Bone marrow (tissue), 2 donors: ENCODE results near the gene SLC1A2.

ENCODE experiments used
- DNase-seq, 2 donors: peaks; one replicate each; lab custom pipeline; 2025; lab: John Stamatoyannopoulos, UW

The SLC1A2 gene

GRCh38 chr11:35303596-35304385, 115.6 kb downstream of the SLC1A2 start:
- peak in 1 of 2 donors; percentile 40 for DNase-seq

DNA sequence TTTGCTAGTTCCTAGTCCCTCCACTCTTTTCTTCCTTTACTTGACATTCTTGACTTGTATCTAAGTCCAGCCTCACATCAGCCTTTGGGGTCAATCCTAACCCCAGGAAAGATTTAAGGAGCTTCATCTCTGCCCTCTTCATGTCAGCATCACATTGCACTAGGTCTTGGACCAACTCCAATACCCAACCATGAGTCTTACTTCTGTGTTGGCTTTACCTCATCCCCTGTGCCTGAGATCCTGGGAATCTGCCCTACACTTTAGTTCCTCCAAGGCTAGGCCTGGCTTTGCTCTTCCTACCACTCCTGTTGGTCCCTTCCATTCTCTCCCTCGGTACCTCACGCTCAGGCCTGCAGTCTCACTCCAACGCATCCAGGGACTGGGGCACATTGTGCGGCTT, 117.0 kb downstream of the SLC1A2 start:
- no peak for DNase-seq

- no peak for DNase-seq
These were observed 121.0 kb downstream of the SLC1A2 start for GRCh38 chr11:35298369-35298768.

- DNase-seq = no peak
These were observed 123.6 kb downstream of the SLC1A2 start for GRCh38 chr11:35295751-35296150.

DNA sequence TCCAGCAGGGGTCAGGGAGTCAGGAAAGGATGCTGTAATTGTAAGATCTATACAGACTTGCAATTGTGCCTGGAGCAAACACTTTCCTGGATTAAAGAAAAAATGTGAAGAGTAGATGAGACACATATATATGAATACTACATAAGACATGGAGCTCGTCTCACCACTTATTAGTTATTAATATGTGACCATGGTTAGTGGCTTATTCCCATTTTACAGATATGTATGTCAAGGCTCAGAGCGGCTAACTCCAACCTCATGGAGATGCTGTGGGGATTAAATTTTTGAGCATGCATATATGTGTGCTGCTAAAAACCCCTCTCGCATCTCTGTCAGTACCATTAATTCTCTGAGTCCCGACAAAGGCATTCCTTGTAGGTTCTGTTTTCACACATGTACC, 125.7 kb downstream of the SLC1A2 start:
- DNase-seq = no peak

DNA sequence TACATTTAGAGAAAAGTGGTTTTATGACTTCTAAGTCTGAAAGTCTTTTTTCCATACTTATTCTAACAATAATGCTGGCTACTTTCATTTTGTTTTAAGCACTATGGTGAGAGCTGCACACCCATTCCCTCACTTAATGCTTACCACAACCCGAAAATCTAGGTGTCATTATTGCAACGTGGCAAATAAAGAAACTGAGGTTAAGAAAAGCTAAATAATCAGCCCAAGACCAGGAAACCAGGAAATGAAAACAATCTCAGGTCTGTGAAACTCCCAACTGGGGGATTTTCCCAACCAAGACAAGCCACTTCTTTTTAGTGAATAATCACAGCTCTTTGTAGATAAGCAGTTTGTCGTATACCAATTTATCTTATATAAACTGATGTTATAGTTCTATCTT, 126.3 kb downstream of the SLC1A2 start:
- no peak for DNase-seq

DNA sequence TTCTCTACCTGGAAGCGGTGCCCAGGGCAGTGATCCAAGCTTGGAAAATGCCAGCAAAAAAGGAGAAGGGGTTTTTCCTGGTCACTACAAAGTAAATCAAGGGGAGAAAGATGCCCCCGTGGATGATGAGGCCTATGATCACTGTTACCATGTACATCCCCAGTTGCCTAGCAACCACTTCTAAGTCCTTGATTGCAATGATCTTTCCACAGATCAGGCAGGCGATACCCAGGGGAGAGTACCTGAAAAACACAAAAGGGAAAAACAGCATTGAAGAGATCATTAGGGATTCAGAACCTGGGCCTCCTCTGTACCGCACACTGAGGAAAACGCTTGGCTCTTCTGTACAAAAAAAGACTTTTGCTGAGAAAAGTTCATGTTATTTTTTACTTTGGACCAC, 127.1 kb downstream of the SLC1A2 start:
- no peak for DNase-seq

DNA sequence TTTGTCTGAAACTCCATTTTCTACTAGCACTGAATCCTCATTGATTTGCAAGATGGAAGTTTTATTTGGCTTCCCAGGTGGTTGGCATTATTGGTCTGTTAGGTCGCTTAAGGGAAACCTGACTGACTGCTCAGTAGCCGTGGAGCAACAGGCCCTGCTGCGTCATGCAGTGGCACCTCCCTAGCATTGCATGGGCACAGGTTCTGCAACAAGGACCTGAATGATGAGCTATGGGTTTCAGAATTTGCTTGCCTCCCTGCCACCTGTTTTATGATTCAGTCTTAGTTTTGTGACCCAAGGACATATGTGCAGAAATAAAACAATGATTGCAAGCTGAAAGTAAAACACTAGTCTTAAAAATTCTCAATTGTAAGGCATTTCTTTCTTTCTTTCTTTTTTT, 128.5 kb downstream of the SLC1A2 start:
- DNase-seq = no peak

DNA sequence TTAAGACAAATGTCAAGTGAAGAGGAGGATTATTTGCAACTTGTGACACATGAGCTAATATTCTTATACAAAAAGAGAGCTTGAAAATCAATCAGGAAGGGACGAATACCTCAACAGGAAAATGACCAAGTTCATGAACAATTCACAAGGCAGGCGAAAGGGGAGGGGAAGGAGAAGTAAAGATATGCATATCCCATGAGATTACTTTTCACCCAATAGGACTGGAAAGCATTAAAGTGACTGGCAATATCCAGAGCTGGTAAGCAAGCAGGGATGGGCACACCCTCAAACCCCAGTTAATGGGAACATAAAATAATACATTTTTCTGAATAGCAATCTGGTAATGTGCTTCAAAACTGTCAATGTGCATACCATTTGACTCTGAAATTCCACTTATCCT, 129.5 kb downstream of the SLC1A2 start:
- DNase-seq = no peak

GRCh38 chr11:35288817-35289541, 130.4 kb downstream of the SLC1A2 start:
- DNase-seq = peak in 1 of 2 donors; percentile 55

DNA sequence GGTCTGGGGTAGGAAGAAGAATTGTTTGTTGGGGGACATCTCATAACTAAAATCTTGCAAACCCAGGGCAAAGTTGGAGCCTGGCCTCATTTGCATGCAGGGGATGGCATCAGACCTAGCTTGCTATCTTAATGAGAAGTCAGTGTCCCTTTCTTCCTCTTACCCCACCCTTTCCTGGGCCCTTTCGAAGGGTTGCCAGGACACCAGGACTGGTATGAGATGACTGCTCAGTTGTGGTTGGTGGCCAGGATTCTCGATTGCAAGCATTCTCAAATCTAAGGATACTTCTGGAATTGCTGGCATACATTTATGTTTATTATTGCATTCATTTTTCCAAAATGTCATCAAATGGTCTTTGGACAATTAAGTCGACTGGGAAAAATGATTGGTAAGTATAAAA, 131.0 kb downstream of the SLC1A2 start:
- no peak for DNase-seq

DNA sequence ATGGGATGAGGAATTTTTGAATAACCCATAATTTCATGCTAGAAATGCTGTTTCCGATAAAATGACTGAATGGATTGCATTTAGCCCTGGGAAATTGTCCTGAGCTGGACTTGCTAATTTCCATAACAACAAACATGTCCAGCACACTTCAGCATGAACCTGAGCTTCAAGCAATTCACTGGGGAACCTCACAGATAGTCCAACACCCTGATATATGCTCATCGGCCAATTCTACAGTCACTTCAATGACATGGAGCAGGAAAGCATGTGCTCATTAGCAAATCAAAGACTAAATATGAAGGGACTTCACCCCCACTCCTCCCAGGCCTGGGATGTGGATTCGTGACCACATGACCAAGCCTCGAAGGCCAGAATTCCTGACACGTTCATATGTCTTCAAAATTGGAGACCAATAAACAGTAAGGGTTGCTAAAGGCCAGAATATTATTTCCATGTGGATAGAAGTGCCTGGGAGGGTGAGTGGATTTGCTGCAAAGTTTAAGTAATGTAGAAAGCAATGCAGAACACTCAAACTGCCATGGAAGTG, 131.9 kb downstream of the SLC1A2 start:
- no peak for DNase-seq

GRCh38 chr11:35286126-35286525, 133.2 kb downstream of the SLC1A2 start:
- DNase-seq = no peak

- DNase-seq = no peak
These were observed 133.9 kb downstream of the SLC1A2 start for GRCh38 chr11:35285471-35285870.

DNA sequence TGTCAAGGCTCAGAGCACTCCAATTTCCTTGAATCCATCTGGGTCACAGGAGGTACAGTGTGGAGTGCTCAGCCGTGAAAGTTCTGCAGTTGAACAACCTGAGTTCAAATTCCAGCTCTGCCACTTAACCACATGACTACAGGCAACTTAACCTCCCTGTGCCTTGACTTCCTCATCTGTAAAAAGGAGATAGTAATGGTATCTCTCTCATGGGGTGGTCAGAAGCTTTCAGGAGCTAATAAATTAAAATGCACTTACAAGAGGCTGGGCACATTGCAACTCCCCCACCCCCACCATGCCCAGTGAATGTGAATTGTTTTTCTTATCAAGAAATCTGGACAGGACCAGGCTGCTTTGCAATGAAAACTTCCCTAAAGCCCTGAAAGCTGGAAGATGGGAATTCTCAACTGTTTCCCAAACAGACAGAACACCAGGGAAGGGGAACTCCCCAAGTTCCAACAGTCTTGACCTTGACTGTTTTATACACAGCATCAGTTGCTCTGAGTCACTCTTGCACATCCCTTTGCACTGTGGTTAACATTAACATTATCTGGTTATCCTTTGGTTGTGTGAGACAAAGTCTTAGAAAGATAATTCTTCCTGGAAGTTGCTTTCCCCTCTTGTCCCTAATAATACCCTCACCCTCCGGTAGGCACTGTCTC, 137.0 kb downstream of the SLC1A2 start:
- peak in 1 of 2 donors; percentile 47 for DNase-seq

DNA sequence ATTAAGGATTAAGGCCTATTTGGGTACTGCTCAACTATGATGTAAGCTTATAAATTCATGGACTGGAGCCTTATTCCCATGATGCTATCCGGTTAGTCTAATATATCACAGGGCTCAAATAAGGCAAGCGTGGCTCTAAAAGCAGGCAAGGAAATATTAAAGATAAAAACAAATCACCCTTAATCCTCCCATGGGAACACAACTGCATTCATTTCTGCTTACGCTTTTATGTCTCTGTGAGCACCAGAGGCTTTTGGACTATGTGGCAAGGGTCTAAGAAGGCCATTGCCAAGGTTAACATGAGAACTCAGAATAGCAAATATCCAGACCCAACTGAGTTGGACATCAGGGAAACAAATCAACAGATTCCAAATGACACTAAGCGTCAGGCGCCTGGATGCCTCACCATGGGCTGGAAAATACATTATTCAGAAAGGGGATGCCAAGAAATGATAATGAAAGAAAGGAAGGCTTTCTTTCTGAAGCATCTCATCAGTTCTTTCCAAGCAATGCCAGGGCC, 138.1 kb downstream of the SLC1A2 start:
- DNase-seq = no peak

DNA sequence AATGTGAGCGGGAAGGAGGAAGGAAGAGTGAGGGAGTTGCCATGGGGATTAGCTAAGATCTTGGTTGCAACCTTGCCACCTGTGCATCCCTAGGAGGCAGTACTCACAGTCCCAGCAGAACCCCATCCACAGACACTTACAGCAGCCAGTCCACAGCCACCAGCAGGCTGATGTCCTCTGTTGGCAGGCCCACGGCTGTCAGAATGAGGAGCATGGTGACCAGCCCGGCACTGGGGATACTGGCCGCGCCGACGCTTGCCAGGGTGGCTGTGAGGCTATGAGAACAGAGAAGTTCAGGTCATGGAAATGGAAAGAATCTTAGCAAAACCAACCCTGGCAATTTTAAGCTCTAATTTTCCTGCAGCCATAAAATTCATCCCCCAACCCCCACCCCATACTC, 138.6 kb downstream of the SLC1A2 start:
- DNase-seq = no peak

- DNase-seq = no peak
These were observed 141.5 kb downstream of the SLC1A2 start for GRCh38 chr11:35277827-35278226.

- DNase-seq = no peak
These were observed 142.8 kb downstream of the SLC1A2 start for GRCh38 chr11:35276396-35277145.

GRCh38 chr11:35275786-35276170, 143.6 kb downstream of the SLC1A2 start:
- no peak for DNase-seq

DNA sequence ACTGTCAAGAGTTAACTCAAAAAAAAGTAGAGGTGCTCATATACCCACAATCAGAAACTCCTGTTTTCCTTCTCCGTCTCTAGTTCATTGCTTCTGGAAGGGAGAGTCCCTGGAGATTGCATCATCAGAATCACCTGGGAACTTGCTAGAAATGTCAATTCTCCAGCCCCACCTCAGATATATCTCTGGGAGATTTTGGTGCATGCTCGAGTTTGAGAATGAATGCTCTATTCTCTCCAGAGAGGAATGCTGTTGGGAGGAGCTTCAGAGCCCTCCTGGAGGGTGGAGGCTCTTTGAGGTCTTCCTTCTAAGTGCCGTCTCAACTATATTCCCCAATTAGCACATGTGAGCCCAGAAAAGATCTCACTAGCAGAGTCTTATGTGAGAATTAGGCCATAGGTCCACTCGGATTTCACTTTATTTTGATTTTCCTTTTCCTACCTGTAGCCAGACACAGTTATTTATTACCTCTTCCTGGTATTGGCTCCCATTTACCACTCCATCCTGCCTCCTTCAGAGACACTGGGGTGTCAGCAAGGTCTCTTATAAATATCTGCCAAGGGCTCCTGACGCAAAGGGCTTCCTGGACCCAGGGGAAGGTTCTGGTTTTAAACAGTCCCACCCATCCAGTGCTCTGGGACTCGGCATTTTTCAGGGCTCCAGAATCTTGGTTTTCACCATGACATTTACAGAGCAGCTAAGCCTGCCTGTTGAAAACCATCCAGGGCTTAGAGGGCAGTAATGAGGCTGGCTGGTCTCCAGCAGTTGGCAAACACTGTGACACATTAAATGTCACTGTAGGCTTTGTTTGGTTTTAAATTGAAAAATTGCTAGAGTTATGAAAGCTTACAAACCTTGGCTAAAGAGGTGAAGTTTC, 144.2 kb downstream of the SLC1A2 start:
- no peak for DNase-seq
